Kidney (tissue), 14 donors: ENCODE results near the gene STIM2. TPM values are rescaled to one million over a fixed set of nuclear protein-coding genes. Genes with fewer than 3 reads are reported as not detected.

Source experiments
- DNase-seq, 5 donors: peaks; one replicate each; pipeline ENCODE4 v3.0.0-alpha.2; 2013 to 2020
- FAIRE-seq: peaks from 2 replicates; lab custom pipeline; 2012; peaks lifted over from hg19 to GRCh38; lab: Jason Lieb, UNC
- H3K27ac ChIP-seq, 2 donors: one replicate each; pipeline ENCODE4 v1.7.0; 2013; ENCODE audit warnings: low read depth in 2 of 2, low read length in 2 of 2, inconsistent platforms in 1 of 2
- H3K27me3 ChIP-seq: one replicate; pipeline ENCODE4 v1.7.1; 2013; ENCODE audit warnings: low read length, inconsistent platforms; ENCODE audit not compliant: control insufficient read depth, insufficient read depth
- H3K36me3 ChIP-seq, 3 donors: one replicate each; pipeline versions ENCODE4 v1.7.0 to v1.7.1; 2013; ENCODE audit warnings: low read length in 3 of 3, control low read depth in 1 of 3, inconsistent platforms in 1 of 3; ENCODE audit not compliant: insufficient read depth in 3 of 3, control insufficient read depth in 2 of 3
- H3K4me1 ChIP-seq, 3 donors: one replicate each; pipeline versions ENCODE4 v1.7.0 to v1.7.1; 2013; ENCODE audit warnings: low read length in 3 of 3, inconsistent platforms in 1 of 3, low read depth in 1 of 3; ENCODE audit not compliant: control insufficient read depth in 2 of 3, insufficient read depth in 2 of 3
- H3K4me3 ChIP-seq, 3 donors: one replicate each; pipeline versions ENCODE4 v1.7.0 to v1.8.1; 2013; ENCODE audit warnings: low read length in 3 of 3, control low read depth in 1 of 3, inconsistent platforms in 1 of 3
- H3K9ac ChIP-seq, 3 donors: one replicate each; pipeline versions ENCODE4 v1.7.0 to v1.7.1; 2013; ENCODE audit warnings: low read length in 3 of 3, control low read depth in 1 of 3, inconsistent platforms in 1 of 3
- H3K9me3 ChIP-seq, 3 donors: one replicate each; pipeline versions ENCODE4 v1.7.0 to v1.7.1; 2013; ENCODE audit warnings: low read length in 3 of 3, control low read depth in 1 of 3, inconsistent platforms in 1 of 3; ENCODE audit not compliant: control insufficient read depth in 2 of 3, insufficient read depth in 1 of 3
- CTCF ChIP-seq: IDR thresholded peaks from 3 replicates; pipeline ENCODE4 v1.5.1; 2012; ENCODE audit warnings: mild to moderate bottlenecking, moderate library complexity, borderline replicate concordance; ENCODE audit not compliant: insufficient read depth; ENCODE audit errors: extremely low read depth
- intact Hi-C: fragments of 100-400 bp; cut with DNase I; formaldehyde crosslinking; loops from one replicate; pipeline ENCODE4 v1.11.1; 2022
- polyA plus RNA-seq: library from polyadenylated mRNA; stranded (reverse); fragments of 350-450 nt; fragmentation: Illumina TruSeq; extraction: RNeasy Lipid Tissue Mini Kit (QIAGEN cat#74804); gene quantifications from one replicate; pipeline ENCODE4 v1.2.3, GENCODE V29; 2014; ENCODE audit warnings: low read depth, low replicate concordance; ENCODE audit not compliant: insufficient read depth
- total RNA-seq: library from RNA; stranded (reverse); fragmentation: NEBNext Ultra II Directional; extraction: Animal tissue kit (Norgen Biotek cat#: 25700); gene quantifications from one replicate; pipeline ENCODE4 v1.2.1, GENCODE V29; 2021
- donor health status: control.
- donor health status: control.
- donor health status: control.
- donor health status: control.
- donor health status: control.
- donor health status: DM: yes; HTN: yes; CAD: no.
- donor health status: Normal renal cell carcinoma (clear cell type).

STIM2 gene
- total and polyA plus RNA-seq, 2 donors from 2014 or later, result 27.8 to 38.9 TPM

GRCh38 chr4:27010334-27010940 lies 149.8 kb downstream of the STIM2 start:
- Histone ChIP-seq H3K36me3 (peaks cover 0 to 3% (median 0%) of the 10 kb centered on the region in 3 donors), H3K4me1 (no peaks in the 10 kb centered on the region), H3K27ac (no peak overlapping the region), H3K9ac (no peak overlapping the region), H3K9me3 (no peaks in the 10 kb centered on the region), H3K4me3 (no peak overlapping the region), H3K27me3 (no peaks in the 10 kb centered on the region)
- peak; percentile 88 for FAIRE-seq
- intact Hi-C loops, result loop anchor here (10.0 kb wide), 1 partner anchor 546 kb away; no protein-coding TSS in a partner anchor
- TF ChIP-seq CTCF, result peak; percentile 89
- DNase-seq, result peak; percentile 47 to 68 (median 62)

GRCh38 chr4:27011401-27011800 lies 150.8 kb downstream of the STIM2 start:
- intact Hi-C loops, result loop anchor here (10.0 kb wide), 1 partner anchor 547 kb away; no protein-coding TSS in a partner anchor
- DNase-seq, result no peak

GRCh38 chr4:27013012-27013411 lies 152.4 kb downstream of the STIM2 start:
- no peak overlapping the region for H3K27ac ChIP-seq
- intact Hi-C loops, result loop anchor here (10.0 kb wide), 1 partner anchor 548 kb away; no protein-coding TSS in a partner anchor
- peaks cover 0 to 3% (median 0%) of the 10 kb centered on the region in 3 donors for H3K36me3 ChIP-seq
- no peak overlapping the region for H3K4me3 ChIP-seq
- FAIRE-seq (no peak), DNase-seq (no peak)
- H3K9ac ChIP-seq, result no peak overlapping the region
- H3K9me3 ChIP-seq, result no peaks in the 10 kb centered on the region
- H3K27me3 ChIP-seq, result no peaks in the 10 kb centered on the region
- TF ChIP-seq CTCF, result no peak
- no peaks in the 10 kb centered on the region for H3K4me1 ChIP-seq

More at GRCh38 chr4:27011401-27011800, 150.8 kb downstream of the STIM2 start:
- no peak overlapping the region for H3K9ac ChIP-seq
- H3K4me3 ChIP-seq, result no peak overlapping the region
- no peaks in the 10 kb centered on the region for H3K4me1 ChIP-seq
- no peaks in the 10 kb centered on the region for H3K9me3 ChIP-seq
- no peak for FAIRE-seq
- H3K36me3 ChIP-seq, result peaks cover 0 to 3% (median 0%) of the 10 kb centered on the region in 3 donors
- no peak for TF ChIP-seq CTCF
- no peak overlapping the region for H3K27ac ChIP-seq
- H3K27me3 ChIP-seq, result no peaks in the 10 kb centered on the region
